Calu3 (cell line): Measurements from ENCODE around the gene IFIH1. TPM values are rescaled to one million over a fixed set of nuclear protein-coding genes. Genes with fewer than 3 reads are reported as not detected.

ENCODE experiments used
- BruUV-seq: library from RNA; stranded (reverse); fragments of 400-500 nt; replicated peaks from 2 replicates; lab custom pipeline; 2021; lab: Mats Ljungman, UMichigan
- CTCF ChIA-PET: fragments of 300-600 bp; sonication (Branson Sonifier 250); formaldehyde crosslinking; loops from one replicate; lab custom pipeline; 2022; ENCODE audit warnings: antibody characterized with exemption; lab: Charles Lee
- DNase-seq: peaks from one replicate; pipeline ENCODE4 v3.0.0; 2022
- H3K27ac Mint-ChIP-seq: one replicate; pipeline ENCODE4 v1.8.0; 2022; ENCODE audit warnings: mixed read lengths; ENCODE audit not compliant: unreplicated experiment
- H3K27me3 Mint-ChIP-seq: one replicate; pipeline ENCODE4 v1.8.0; 2022; ENCODE audit warnings: mixed read lengths; ENCODE audit not compliant: unreplicated experiment
- H3K36me3 Mint-ChIP-seq: one replicate; pipeline ENCODE4 v1.8.0; 2022; ENCODE audit warnings: mild to moderate bottlenecking, moderate library complexity, mixed read lengths; ENCODE audit not compliant: insufficient read depth, unreplicated experiment
- H3K4me1 Mint-ChIP-seq: one replicate; pipeline ENCODE4 v1.8.0; 2022; ENCODE audit warnings: mild to moderate bottlenecking, low read depth, mixed read lengths; ENCODE audit not compliant: unreplicated experiment
- H3K4me3 Mint-ChIP-seq: one replicate; pipeline ENCODE4 v1.8.0; 2022; ENCODE audit warnings: mild to moderate bottlenecking, low read depth, moderate library complexity, mixed read lengths; ENCODE audit not compliant: unreplicated experiment
- H3K9me3 Mint-ChIP-seq: one replicate; pipeline ENCODE4 v1.8.0; 2022; ENCODE audit warnings: low read depth, mixed read lengths; ENCODE audit not compliant: unreplicated experiment
- intact Hi-C: fragments of 100-400 bp; cut with micrococcal nuclease; formaldehyde crosslinking; loops from one replicate; pipeline ENCODE4 v1.10.0; 2022; ENCODE audit not compliant: unreplicated experiment
- total RNA-seq: library from RNA; stranded (reverse); gene quantifications from 2 replicates; pipeline ENCODE4 v1.2.3, GENCODE V29; 2022
- TF ChIP-seq, protein P1 (sequence below): fragments of 200-600 bp; IDR thresholded peaks from one replicate; pipeline ENCODE4 v1.8.0; 2022; ENCODE audit warnings: antibody characterized with exemption; ENCODE audit not compliant: unreplicated experiment

IFIH1 gene
- total RNA-seq, 1 experiment from 2014 or later = 63.7 TPM

DNA sequence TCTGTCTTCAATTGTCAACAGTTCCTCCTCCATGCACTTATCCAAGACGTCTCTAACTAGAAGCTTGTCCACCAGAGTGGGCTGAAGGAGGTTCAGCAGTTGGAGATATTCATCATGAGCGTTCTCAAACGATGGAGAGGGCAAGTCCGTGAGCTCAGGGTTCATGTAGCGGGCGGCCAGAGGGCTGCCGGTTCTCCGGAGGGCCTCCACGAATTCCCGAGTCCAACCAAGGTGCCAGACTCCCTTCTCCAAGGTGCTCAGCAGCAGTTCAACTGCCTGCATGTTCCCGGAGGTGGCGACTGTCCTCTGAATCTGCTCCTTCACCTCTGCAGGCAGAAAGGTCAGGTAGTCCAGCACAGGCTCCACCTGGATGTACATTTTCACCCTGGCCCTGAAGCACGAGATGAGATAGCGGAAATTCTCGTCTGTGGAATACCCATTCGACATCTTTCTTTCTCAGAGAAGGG lies 590 bp downstream of the IFIH1 start:
- Mint-ChIP-seq H3K36me3 (peaks cover 35% of the 10 kb centered on the region), H3K4me1 (peaks cover 44% of the 10 kb centered on the region), H3K27ac (peak overlapping the region; percentile 97), H3K9me3 (no peaks in the 10 kb centered on the region), H3K27me3 (no peaks in the 10 kb centered on the region), H3K4me3 (peak overlapping the region; percentile 82)
- BruUV-seq = TSS peak; percentile 46
- CTCF ChIA-PET = interaction anchor here (1.0 kb wide), 1 partner anchor 9 kb away, joined by 3 read pairs; no protein-coding TSS in a partner anchor
- DNase-seq = peak; percentile 41
- TF ChIP-seq, protein P1, sequence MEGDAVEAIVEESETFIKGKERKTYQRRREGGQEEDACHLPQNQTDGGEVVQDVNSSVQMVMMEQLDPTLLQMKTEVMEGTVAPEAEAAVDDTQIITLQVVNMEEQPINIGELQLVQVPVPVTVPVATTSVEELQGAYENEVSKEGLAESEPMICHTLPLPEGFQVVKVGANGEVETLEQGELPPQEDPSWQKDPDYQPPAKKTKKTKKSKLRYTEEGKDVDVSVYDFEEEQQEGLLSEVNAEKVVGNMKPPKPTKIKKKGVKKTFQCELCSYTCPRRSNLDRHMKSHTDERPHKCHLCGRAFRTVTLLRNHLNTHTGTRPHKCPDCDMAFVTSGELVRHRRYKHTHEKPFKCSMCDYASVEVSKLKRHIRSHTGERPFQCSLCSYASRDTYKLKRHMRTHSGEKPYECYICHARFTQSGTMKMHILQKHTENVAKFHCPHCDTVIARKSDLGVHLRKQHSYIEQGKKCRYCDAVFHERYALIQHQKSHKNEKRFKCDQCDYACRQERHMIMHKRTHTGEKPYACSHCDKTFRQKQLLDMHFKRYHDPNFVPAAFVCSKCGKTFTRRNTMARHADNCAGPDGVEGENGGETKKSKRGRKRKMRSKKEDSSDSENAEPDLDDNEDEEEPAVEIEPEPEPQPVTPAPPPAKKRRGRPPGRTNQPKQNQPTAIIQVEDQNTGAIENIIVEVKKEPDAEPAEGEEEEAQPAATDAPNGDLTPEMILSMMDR = no peak
- intact Hi-C loops = no loop called here

DNA sequence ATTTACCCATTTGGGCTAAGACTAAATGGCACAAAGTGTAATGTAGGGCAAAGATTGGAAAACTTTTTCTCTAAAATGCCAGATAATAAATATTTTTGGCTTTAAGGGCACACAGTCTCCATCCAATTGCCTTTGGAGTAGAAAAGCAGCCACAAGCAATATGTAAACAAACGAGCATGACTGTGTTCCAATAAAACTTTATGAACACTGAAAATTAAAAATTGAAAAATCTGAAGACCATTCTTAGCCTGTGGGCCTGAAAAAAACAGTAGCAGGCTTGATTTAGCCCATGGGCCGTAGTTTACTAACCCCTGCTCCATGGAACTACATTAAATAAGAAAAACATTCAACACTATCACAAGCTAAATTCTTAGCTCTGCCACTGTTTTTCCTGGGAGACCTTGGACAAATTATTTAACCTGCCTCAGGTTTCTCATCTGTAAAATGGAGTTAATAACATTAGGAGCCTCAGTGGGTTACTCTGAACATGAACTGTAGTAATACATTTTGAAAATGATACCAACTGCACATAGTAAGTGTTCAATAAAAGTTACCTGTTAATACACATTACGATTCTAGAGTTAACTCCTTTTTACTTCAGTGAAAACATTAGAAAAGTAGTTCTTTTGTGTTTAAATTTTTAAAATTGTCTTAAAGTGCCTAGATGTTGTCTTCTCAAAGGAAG lies 1.3 kb downstream of the IFIH1 start:
- Mint-ChIP-seq H3K4me3 (peak overlapping the region; percentile 82), H3K27me3 (no peaks in the 10 kb centered on the region), H3K9me3 (no peaks in the 10 kb centered on the region), H3K36me3 (peaks cover 35% of the 10 kb centered on the region), H3K4me1 (peaks cover 44% of the 10 kb centered on the region), H3K27ac (peak overlapping the region; percentile 97)
- intact Hi-C loops = no loop called here
- BruUV-seq = no TSS peak
- TF ChIP-seq, protein P1 = no peak
- CTCF ChIA-PET = interaction anchor here (1.0 kb wide), 1 partner anchor 8 kb away, joined by 3 read pairs; no protein-coding TSS in a partner anchor
- DNase-seq = no peak

DNA sequence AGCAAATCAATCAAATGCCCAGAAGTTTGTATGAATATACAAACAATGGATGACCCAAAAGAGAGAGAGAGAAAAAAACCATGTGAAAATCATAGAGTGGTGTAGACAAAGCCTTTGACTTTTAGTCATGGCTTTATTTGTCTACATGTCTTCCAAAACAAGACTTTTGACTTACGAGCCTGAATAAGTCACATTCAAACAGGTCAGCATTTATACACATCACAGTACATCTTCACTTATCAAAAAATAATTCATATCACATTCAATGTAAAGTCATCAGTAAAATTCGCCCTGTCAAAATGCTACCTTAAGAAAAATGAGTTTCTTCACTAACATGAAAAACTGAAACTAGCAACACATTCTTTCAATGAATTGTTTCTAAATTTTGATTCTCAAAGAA lies 1.9 kb downstream of the IFIH1 start:
- H3K27me3 Mint-ChIP-seq = no peaks in the 10 kb centered on the region
- no peaks in the 10 kb centered on the region for H3K9me3 Mint-ChIP-seq
- H3K4me1 Mint-ChIP-seq = peaks cover 44% of the 10 kb centered on the region
- peaks cover 35% of the 10 kb centered on the region for H3K36me3 Mint-ChIP-seq
- no peak for DNase-seq
- CTCF ChIA-PET = no interaction called here
- TF ChIP-seq, protein P1 = no peak
- no TSS peak for BruUV-seq
- intact Hi-C loops = no loop called here
- peak overlapping the region; percentile 31 for H3K27ac Mint-ChIP-seq
- H3K4me3 Mint-ChIP-seq = peak overlapping the region; percentile 82

DNA sequence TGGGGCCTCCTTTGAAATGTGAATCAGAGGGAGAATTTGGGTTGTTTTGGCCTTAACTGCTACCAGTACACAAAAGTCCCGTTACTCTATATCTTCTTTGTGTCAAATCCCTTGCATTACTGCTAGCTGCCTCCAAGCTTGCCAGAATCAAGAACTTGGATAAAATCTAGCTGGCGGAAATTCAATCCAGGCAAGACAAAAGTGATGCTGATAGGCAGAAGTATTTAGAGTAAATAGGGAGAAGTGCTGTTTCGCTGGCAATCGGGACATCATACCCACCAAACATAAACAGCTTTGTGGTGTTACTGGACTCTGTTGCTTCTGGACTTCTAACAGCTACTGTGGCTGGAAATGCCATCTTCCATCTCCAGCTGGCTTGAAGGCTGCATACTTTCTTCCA lies 2.5 kb downstream of the IFIH1 start:
- Mint-ChIP-seq H3K9me3 (no peaks in the 10 kb centered on the region), H3K36me3 (peaks cover 35% of the 10 kb centered on the region), H3K4me3 (peak overlapping the region; percentile 82), H3K4me1 (peaks cover 38% of the 10 kb centered on the region), H3K27ac (no peak overlapping the region), H3K27me3 (no peaks in the 10 kb centered on the region)
- CTCF ChIA-PET = no interaction called here
- no peak for DNase-seq
- intact Hi-C loops = no loop called here
- BruUV-seq = no TSS peak
- TF ChIP-seq, protein P1 = no peak
